Progenitor cell of endocrine pancreas (in vitro differentiated cells): ENCODE measurements around the gene KPNA6. TPM values are rescaled to one million over a fixed set of nuclear protein-coding genes. Genes with fewer than 3 reads are reported as not detected.
A peak's percentile ranks its signal among the peaks of the same experiment; 100 is the strongest.

Experiments
- DNase-seq: peaks from one replicate; pipeline ENCODE4 v3.0.0; 2021; ENCODE audit warnings: low spot score; ENCODE audit not compliant: unreplicated experiment
- H3K27ac Mint-ChIP-seq: 2 replicates; pipeline ENCODE4 v1.8.0; 2021; ENCODE audit warnings: mild to moderate bottlenecking, moderate library complexity, mixed read lengths
- H3K27me3 Mint-ChIP-seq: 2 replicates; pipeline ENCODE4 v1.8.0; 2021; ENCODE audit warnings: mixed read lengths
- H3K36me3 Mint-ChIP-seq: 2 replicates; pipeline ENCODE4 v1.8.0; 2022; ENCODE audit warnings: mixed read lengths; ENCODE audit not compliant: insufficient read depth
- H3K4me1 Mint-ChIP-seq: 2 replicates; pipeline ENCODE4 v1.8.0; 2021; ENCODE audit warnings: low read depth, mixed read lengths
- H3K4me3 Mint-ChIP-seq: 2 replicates; pipeline ENCODE4 v1.8.0; 2021; ENCODE audit warnings: low read depth, mild to moderate bottlenecking, moderate library complexity, mixed read lengths
- H3K9me3 Mint-ChIP-seq: 2 replicates; pipeline ENCODE4 v1.8.0; 2021; ENCODE audit warnings: low read depth, mixed read lengths
- total RNA-seq: library from RNA; stranded (reverse); gene quantifications from 2 replicates; pipeline ENCODE4 v1.2.1, GENCODE V29; 2021
- TF ChIP-seq, protein P1 (sequence below): fragments of 200-600 bp; sonication (generic); IDR thresholded peaks from one replicate; pipeline ENCODE4 v1.5.0; 2021; ENCODE audit warnings: antibody characterized with exemption, mild to moderate bottlenecking; ENCODE audit not compliant: unreplicated experiment

KPNA6 gene
- total RNA-seq, 1 donor from 2014 or later = 67.0 TPM

DNA sequence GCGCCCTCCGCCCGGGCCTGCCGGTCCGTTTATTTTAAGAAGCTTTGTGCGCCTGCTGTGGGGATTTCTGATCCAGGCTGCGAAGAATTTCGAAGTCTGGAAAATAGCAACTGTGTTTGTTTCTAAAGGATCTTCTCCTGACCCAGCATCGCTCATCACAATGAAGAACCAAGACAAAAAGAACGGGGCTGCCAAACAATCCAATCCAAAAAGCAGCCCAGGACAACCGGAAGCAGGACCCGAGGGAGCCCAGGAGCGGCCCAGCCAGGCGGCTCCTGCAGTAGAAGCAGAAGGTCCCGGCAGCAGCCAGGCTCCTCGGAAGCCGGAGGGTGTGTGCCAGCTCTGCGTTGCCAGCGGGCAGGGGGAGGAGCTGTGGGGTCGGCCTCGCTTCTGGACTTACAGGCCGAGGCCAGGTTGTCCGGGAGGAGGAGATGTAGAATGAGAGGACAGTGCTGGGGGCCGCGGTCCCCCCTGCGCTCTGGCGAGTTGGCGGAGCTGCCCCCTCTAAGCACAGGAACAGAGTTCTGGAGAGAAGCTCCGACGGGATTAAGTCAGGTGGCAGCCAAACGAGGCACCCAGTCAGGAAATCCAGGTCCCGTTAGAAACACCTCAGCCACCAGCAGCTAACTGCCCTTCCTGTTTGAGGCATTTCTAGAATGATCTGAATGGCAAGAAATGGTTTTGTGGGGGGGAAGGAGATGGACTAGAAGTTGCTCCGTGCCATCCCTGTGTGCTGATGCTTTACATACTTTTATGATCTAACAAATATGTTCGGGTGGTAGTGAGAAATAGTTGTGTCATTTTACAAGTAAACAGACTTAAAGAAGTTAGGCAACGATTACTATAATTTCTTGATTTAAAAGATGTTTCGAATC lies 72.6 kb downstream of the KPNA6 start:
- H3K9me3 Mint-ChIP-seq = no peaks in the 10 kb centered on the region
- peaks cover 15% of the 10 kb centered on the region for H3K36me3 Mint-ChIP-seq
- peak overlapping the region; percentile 96 for H3K27ac Mint-ChIP-seq
- no peak for DNase-seq
- H3K4me3 Mint-ChIP-seq = peak overlapping the region; percentile 92
- TF ChIP-seq, protein P1, sequence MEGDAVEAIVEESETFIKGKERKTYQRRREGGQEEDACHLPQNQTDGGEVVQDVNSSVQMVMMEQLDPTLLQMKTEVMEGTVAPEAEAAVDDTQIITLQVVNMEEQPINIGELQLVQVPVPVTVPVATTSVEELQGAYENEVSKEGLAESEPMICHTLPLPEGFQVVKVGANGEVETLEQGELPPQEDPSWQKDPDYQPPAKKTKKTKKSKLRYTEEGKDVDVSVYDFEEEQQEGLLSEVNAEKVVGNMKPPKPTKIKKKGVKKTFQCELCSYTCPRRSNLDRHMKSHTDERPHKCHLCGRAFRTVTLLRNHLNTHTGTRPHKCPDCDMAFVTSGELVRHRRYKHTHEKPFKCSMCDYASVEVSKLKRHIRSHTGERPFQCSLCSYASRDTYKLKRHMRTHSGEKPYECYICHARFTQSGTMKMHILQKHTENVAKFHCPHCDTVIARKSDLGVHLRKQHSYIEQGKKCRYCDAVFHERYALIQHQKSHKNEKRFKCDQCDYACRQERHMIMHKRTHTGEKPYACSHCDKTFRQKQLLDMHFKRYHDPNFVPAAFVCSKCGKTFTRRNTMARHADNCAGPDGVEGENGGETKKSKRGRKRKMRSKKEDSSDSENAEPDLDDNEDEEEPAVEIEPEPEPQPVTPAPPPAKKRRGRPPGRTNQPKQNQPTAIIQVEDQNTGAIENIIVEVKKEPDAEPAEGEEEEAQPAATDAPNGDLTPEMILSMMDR = no peak
- peaks cover 15% of the 10 kb centered on the region for H3K4me1 Mint-ChIP-seq
- H3K27me3 Mint-ChIP-seq = no peaks in the 10 kb centered on the region

GRCh38 chr1:32181065-32181464 lies 73.2 kb downstream of the KPNA6 start:
- Mint-ChIP-seq H3K4me3 (peak overlapping the region; percentile 92), H3K36me3 (peaks cover 15% of the 10 kb centered on the region), H3K4me1 (peaks cover 15% of the 10 kb centered on the region), H3K27me3 (no peaks in the 10 kb centered on the region), H3K9me3 (no peaks in the 10 kb centered on the region), H3K27ac (peak overlapping the region; percentile 96)
- TF ChIP-seq, protein P1 = no peak
- no peak for DNase-seq

DNA sequence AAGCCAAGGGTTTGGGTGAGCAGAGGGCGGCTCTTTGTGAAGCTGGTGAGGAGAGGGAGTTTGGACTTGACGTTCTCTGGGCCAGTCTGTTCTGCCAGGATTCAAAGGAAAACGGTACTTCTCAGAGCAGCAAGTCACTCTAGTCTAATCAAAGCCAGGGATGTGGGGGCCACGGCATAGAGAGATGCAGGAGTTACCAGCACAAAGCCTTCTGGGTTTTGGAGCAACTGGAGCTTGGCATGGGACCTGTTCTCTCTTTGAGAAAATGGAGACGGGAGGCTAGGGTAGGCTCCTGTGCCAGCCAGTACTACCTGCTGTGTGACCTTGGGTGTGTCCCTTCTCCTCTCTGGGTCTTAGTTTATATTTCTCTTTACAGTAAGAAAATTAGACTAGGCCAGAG lies 73.7 kb downstream of the KPNA6 start:
- peak overlapping the region; percentile 64 for H3K27ac Mint-ChIP-seq
- no peak for DNase-seq
- no peaks in the 10 kb centered on the region for H3K27me3 Mint-ChIP-seq
- H3K36me3 Mint-ChIP-seq = peaks cover 18% of the 10 kb centered on the region
- H3K4me3 Mint-ChIP-seq = peak overlapping the region; percentile 92
- TF ChIP-seq, protein P1 = no peak
- peaks cover 15% of the 10 kb centered on the region for H3K4me1 Mint-ChIP-seq
- no peaks in the 10 kb centered on the region for H3K9me3 Mint-ChIP-seq

GRCh38 chr1:32182060-32182459 lies 74.2 kb downstream of the KPNA6 start:
- Mint-ChIP-seq H3K4me3 (no peak overlapping the region), H3K27ac (no peak overlapping the region), H3K36me3 (peaks cover 19% of the 10 kb centered on the region)

GRCh38 chr1:32184650-32185049 lies 76.8 kb downstream of the KPNA6 start:
- Mint-ChIP-seq H3K9me3 (no peaks in the 10 kb centered on the region), H3K36me3 (peaks cover 27% of the 10 kb centered on the region), H3K27ac (no peak overlapping the region), H3K27me3 (no peaks in the 10 kb centered on the region), H3K4me3 (no peak overlapping the region), H3K4me1 (peaks cover 14% of the 10 kb centered on the region)
- TF ChIP-seq, protein P1 = no peak
- DNase-seq = no peak

More at GRCh38 chr1:32182060-32182459, 74.2 kb downstream of the KPNA6 start:
- TF ChIP-seq, protein P1 = no peak
- Mint-ChIP-seq H3K9me3 (no peaks in the 10 kb centered on the region), H3K4me1 (peaks cover 15% of the 10 kb centered on the region), H3K27me3 (no peaks in the 10 kb centered on the region)
- DNase-seq = no peak
